H1 (cell line): ENCODE data around the gene ZNF837. TPM values are rescaled to one million over a fixed set of nuclear protein-coding genes. Genes with fewer than 3 reads are reported as not detected.

Source experiments
- MAFK ChIP-seq: IDR thresholded peaks from 2 replicates; pipeline ENCODE4 v1.6.1; 2012; ENCODE audit warnings: low read depth, mild to moderate bottlenecking, improper control_type of control experiment, low read length
- polyA plus RNA-seq, 7 experiments: library from polyadenylated mRNA; depleted of rRNA in 3 of 7; stranded (reverse) in 5 of 7; unstranded in 2 of 7; fragments of >200 nt in 5 of 7; fragments of 200-250 nt in 2 of 7; gene quantifications; 1 replicate in 5 of 7; 2 replicates in 1 of 7; 4 replicates in 1 of 7; pipeline versions ENCODE4 v1.2.1 to v1.2.3, GENCODE V29; 2011 to 2013; ENCODE audit warnings: missing spikeins in 2 of 7, mixed read lengths in 2 of 7
- total RNA-seq: library from RNA; stranded (reverse); fragmentation: NEBNext Ultra II Directional; extraction: Animal tissue kit (Norgen Biotek cat#: 25700); gene quantifications from 2 replicates; pipeline ENCODE4 v1.2.1, GENCODE V29; 2021

ZNF837 gene
- total and polyA plus RNA-seq, 2 of the 8 experiments (the other 6 are each of a cell fraction or from before 2014, with no cell fraction given) = 1.9 to 3.3 TPM

GRCh38 chr19:58386576-58387337 lies 5.9 kb upstream of the ZNF837 start, which contains the start of gene RPS5 (continued):
- TF ChIP-seq MAFK = no peak
